T-helper 1 cell treated with Interleukin-12 subunit alpha and Interleukin-12 subunit beta and Interleukin-4 antibody, amounts not matched to agents 30 ng/mL and 1 ng/mL, for 36 hours (primary cell): ENCODE results near the gene PKP1. TPM values are rescaled to one million over a fixed set of nuclear protein-coding genes. Genes with fewer than 3 reads are reported as not detected.

Experiments
- intact Hi-C: fragments of 100-400 bp; cut with micrococcal nuclease; formaldehyde crosslinking; loops from one replicate; pipeline ENCODE4 v1.15.1; 2024
- total RNA-seq: library from RNA; stranded (reverse); gene quantifications from 2 replicates; pipeline ENCODE4 v1.2.3, GENCODE V29; 2022

Gene PKP1
- total RNA-seq, 1 donor from 2014 or later: not detected

GRCh38 chr1:201259476-201260235 lies 23.6 kb upstream of the PKP1 start:
- intact Hi-C loops: no loop called here

- intact Hi-C loops: no loop called here
Measured at GRCh38 chr1:201260236-201260590, 23.1 kb upstream of the PKP1 start.

GRCh38 chr1:201260648-201261311 lies 22.5 kb upstream of the PKP1 start:
- intact Hi-C loops: no loop called here

- intact Hi-C loops: no loop called here
Measured at GRCh38 chr1:201261771-201262547, 21.3 kb upstream of the PKP1 start.

GRCh38 chr1:201262963-201263608 lies 20.2 kb upstream of the PKP1 start:
- intact Hi-C loops: no loop called here

- intact Hi-C loops: no loop called here
Measured at GRCh38 chr1:201264072-201264471, 19.2 kb upstream of the PKP1 start.

GRCh38 chr1:201264554-201264953 lies 18.8 kb upstream of the PKP1 start:
- intact Hi-C loops: no loop called here

- intact Hi-C loops: no loop called here
Measured at GRCh38 chr1:201265756-201266155, 17.6 kb upstream of the PKP1 start.

- intact Hi-C loops: no loop called here
Measured at GRCh38 chr1:201266276-201266675, 17.0 kb upstream of the PKP1 start.

- intact Hi-C loops: no loop called here
Measured at GRCh38 chr1:201266774-201267173, 16.5 kb upstream of the PKP1 start.

GRCh38 chr1:201267481-201268229 lies 15.7 kb upstream of the PKP1 start:
- intact Hi-C loops: no loop called here

GRCh38 chr1:201268604-201269151 lies 14.6 kb upstream of the PKP1 start:
- intact Hi-C loops: no loop called here

GRCh38 chr1:201269281-201269680 lies 14.0 kb upstream of the PKP1 start:
- intact Hi-C loops: no loop called here

GRCh38 chr1:201269900-201270410 lies 13.4 kb upstream of the PKP1 start:
- intact Hi-C loops: no loop called here

- intact Hi-C loops: no loop called here
Measured at GRCh38 chr1:201270616-201271390, 12.5 kb upstream of the PKP1 start.

- intact Hi-C loops: no loop called here
Measured at GRCh38 chr1:201272799-201273198, 10.5 kb upstream of the PKP1 start.

GRCh38 chr1:201274616-201275252 lies 8.6 kb upstream of the PKP1 start:
- intact Hi-C loops: no loop called here

GRCh38 chr1:201275253-201275666 lies 8.0 kb upstream of the PKP1 start:
- intact Hi-C loops: no loop called here

GRCh38 chr1:201276891-201277290 lies 6.4 kb upstream of the PKP1 start:
- intact Hi-C loops: no loop called here
